ENCODE data around the gene TBC1D7. TPM values are rescaled to one million over a fixed set of nuclear protein-coding genes. Genes with fewer than 3 reads are reported as not detected.
A peak's percentile ranks its signal among the peaks of the same experiment; 100 is the strongest.

Gene TBC1D7
- total RNA-seq, 1 experiment from 2014 or later: 29.2 TPM

DNA sequence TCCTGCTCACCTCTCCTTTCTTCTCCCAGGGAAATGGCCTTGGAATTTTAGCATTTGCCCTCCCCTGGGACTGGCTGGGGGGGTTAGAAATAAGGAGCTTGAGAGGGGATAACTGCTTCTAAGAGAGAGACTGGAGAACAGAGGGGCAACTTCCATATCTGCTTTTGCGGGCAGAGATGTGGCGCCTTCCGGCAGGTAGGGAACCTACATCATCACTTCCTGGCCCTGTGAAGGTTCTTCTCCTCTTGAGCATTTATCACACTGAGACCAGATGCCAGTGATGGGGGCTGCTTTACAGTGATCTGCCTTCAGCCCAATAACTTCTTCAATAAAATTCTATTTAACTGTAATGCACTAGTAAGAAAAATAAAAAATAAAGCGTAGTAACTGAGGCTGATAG, 48.1 kb downstream of the TBC1D7 start:
- no TSS peak for BruUV-seq (replicated peaks)
- Histone ChIP-seq H3K27me3 (ENCODE audit: insufficient read depth, low read depth) (no peaks in the 10 kb centered on the region), H3K9me3 (ENCODE audit: insufficient read depth, low read depth) (no peaks in the 10 kb centered on the region), H3K4me1 (replicated peaks; ENCODE audit: insufficient read depth) (no peaks in the 10 kb centered on the region), H3K4me3 (no peak overlapping the region), H3K4me2 (no peak overlapping the region), H4K20me1 (ENCODE audit: insufficient read depth) (no peaks in the 10 kb centered on the region), H3K79me2 (ENCODE audit: low read depth) (no peaks in the 10 kb centered on the region), H2AFZ (no peak overlapping the region), H3K27ac (no peak overlapping the region), H3K36me3 (ENCODE audit: low read depth) (no peaks in the 10 kb centered on the region), H3K9me2 (ENCODE audit: insufficient read depth) (no peaks in the 10 kb centered on the region), H3F3A (ENCODE audit: insufficient read depth, low read depth) (no peaks in the 10 kb centered on the region)
- DNase-seq: no peak
- intact Hi-C loops (cut with micrococcal nuclease; ENCODE audit: unreplicated experiment): no loop called here
- CTCF ChIA-PET: no interaction called here
- TF ChIP-seq EZH2 (IDR thresholded peaks at IDR 0.05; ENCODE audit: low read depth): no peak
- TF ChIP-seq, protein P1, sequence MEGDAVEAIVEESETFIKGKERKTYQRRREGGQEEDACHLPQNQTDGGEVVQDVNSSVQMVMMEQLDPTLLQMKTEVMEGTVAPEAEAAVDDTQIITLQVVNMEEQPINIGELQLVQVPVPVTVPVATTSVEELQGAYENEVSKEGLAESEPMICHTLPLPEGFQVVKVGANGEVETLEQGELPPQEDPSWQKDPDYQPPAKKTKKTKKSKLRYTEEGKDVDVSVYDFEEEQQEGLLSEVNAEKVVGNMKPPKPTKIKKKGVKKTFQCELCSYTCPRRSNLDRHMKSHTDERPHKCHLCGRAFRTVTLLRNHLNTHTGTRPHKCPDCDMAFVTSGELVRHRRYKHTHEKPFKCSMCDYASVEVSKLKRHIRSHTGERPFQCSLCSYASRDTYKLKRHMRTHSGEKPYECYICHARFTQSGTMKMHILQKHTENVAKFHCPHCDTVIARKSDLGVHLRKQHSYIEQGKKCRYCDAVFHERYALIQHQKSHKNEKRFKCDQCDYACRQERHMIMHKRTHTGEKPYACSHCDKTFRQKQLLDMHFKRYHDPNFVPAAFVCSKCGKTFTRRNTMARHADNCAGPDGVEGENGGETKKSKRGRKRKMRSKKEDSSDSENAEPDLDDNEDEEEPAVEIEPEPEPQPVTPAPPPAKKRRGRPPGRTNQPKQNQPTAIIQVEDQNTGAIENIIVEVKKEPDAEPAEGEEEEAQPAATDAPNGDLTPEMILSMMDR (conservative IDR thresholded peaks at IDR 0.05): no peak
- POLR2A ChIA-PET (ENCODE audit: unreplicated experiment): no interaction called here

DNA sequence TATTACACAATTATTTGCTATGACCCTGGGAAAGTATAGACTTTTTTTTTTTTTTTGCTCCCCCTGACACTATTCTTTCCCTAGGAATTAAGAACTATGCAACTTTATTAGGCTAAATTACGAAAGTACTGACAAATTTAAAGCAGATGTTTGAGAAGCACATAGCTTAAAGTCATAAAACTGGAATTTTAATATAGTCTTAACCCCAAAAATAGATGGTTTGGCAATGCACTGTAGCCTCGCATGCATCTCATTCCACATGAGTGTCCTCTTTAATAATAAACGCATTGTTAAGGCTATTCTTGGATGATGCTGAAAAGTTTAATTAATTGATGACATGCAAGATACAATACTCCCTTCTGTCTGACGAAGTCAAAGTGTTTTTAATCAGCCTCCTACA, 49.3 kb downstream of the TBC1D7 start:
- H3K9me2 ChIP-seq (ENCODE audit: insufficient read depth): no peaks in the 10 kb centered on the region
- H2AFZ ChIP-seq: no peak overlapping the region
- no peaks in the 10 kb centered on the region for H3K27me3 ChIP-seq (ENCODE audit: insufficient read depth, low read depth)
- no peaks in the 10 kb centered on the region for H3F3A ChIP-seq (ENCODE audit: insufficient read depth, low read depth)
- H3K27ac ChIP-seq: no peak overlapping the region
- H3K79me2 ChIP-seq (ENCODE audit: low read depth): no peaks in the 10 kb centered on the region
- intact Hi-C loops (cut with micrococcal nuclease; ENCODE audit: unreplicated experiment): no loop called here
- H4K20me1 ChIP-seq (ENCODE audit: insufficient read depth): no peaks in the 10 kb centered on the region
- ChIA-PET CTCF (no interaction called here), POLR2A (ENCODE audit: unreplicated experiment) (no interaction called here)
- no TSS peak for BruUV-seq (replicated peaks)
- no peaks in the 10 kb centered on the region for H3K9me3 ChIP-seq (ENCODE audit: insufficient read depth, low read depth)
- no peak for DNase-seq
- no peak overlapping the region for H3K4me2 ChIP-seq
- no peak overlapping the region for H3K4me3 ChIP-seq
- TF ChIP-seq, protein P1 (conservative IDR thresholded peaks at IDR 0.05): no peak
- no peak for TF ChIP-seq EZH2 (IDR thresholded peaks at IDR 0.05; ENCODE audit: low read depth)
- H3K4me1 ChIP-seq (replicated peaks; ENCODE audit: insufficient read depth): no peaks in the 10 kb centered on the region
- H3K36me3 ChIP-seq (ENCODE audit: low read depth): no peaks in the 10 kb centered on the region

DNA sequence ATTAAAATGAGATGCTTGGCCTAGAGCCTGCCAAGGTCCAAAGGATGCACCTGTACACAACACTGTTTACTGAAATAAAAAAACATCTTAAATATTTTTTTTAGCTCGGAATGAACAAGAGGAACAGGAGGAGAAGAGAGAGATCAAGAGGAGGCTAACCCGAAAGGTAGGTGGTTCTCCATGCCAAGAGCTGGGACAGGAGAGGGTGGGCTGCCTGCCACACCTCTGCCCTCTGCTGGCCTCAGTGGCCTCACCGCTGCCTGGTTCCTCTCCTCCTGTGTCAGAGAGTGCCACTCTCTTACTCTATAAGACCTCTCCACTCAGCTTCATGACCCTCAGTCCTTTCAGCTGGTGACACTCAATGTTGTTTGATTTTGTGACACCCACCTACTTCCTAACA, 50.2 kb downstream of the TBC1D7 start:
- H3K4me1 ChIP-seq (replicated peaks; ENCODE audit: insufficient read depth): no peaks in the 10 kb centered on the region
- H3K9me2 ChIP-seq (ENCODE audit: insufficient read depth): no peaks in the 10 kb centered on the region
- BruUV-seq (replicated peaks): no TSS peak
- H3K79me2 ChIP-seq (ENCODE audit: low read depth): no peaks in the 10 kb centered on the region
- no peak overlapping the region for H3K4me2 ChIP-seq
- no peaks in the 10 kb centered on the region for H3K27me3 ChIP-seq (ENCODE audit: insufficient read depth, low read depth)
- POLR2A ChIA-PET (ENCODE audit: unreplicated experiment): no interaction called here
- CTCF ChIA-PET: no interaction called here
- H2AFZ ChIP-seq: no peak overlapping the region
- no peaks in the 10 kb centered on the region for H3K36me3 ChIP-seq (ENCODE audit: low read depth)
- H3K9me3 ChIP-seq (ENCODE audit: insufficient read depth, low read depth): no peaks in the 10 kb centered on the region
- no peak for DNase-seq
- TF ChIP-seq, protein P1 (conservative IDR thresholded peaks at IDR 0.05): peak; percentile 22; the same call in 1 of the 2 replicates
- no peak for TF ChIP-seq EZH2 (IDR thresholded peaks at IDR 0.05; ENCODE audit: low read depth)
- H4K20me1 ChIP-seq (ENCODE audit: insufficient read depth): no peaks in the 10 kb centered on the region
- H3F3A ChIP-seq (ENCODE audit: insufficient read depth, low read depth): no peaks in the 10 kb centered on the region
- intact Hi-C loops (cut with micrococcal nuclease; ENCODE audit: unreplicated experiment): no loop called here
- H3K4me3 ChIP-seq: no peak overlapping the region
- H3K27ac ChIP-seq: no peak overlapping the region

Measured in PC-9 (cell line).